Right kidney (tissue), 9 donors: ENCODE measurements around the gene TPM3.
"Not testable (repeated sequence)": the region's sequence is repeated elsewhere in the genome, so short reads cannot be mapped to it uniquely, and the experiment has no call there.

ENCODE experiments used
- DNase-seq: peaks from one replicate; pipeline ENCODE4 v3.0.0-alpha.2; 2016
- long read RNA-seq, 8 donors: transcript quantifications; one replicate each; lab custom pipeline, GENCODE V29; 2026

Gene TPM3
- long read RNA-seq, donor 1, transcript TPM3-212 (8 exons, 3,131 nt) = major isoform, 79 of 261 reads
- long read RNA-seq, donor 1, partial matches to known transcripts = 165 of 261 reads
- long read RNA-seq, donor 1, other reads (novel, unspliced or antisense) = 13 of 261 reads
- long read RNA-seq, donor 2, transcript TPM3-212 (8 exons, 3,131 nt) = major isoform, 52 of 127 reads
- long read RNA-seq, donor 2, partial matches to known transcripts = 53 of 127 reads
- long read RNA-seq, donor 2, other reads (novel, unspliced or antisense) = 19 of 127 reads
- long read RNA-seq, donor 3, transcript TPM3-212 (8 exons, 3,131 nt) = major isoform, 32 of 79 reads
- long read RNA-seq, donor 3, partial matches to known transcripts = 32 of 79 reads
- long read RNA-seq, donor 3, other reads (novel, unspliced or antisense) = 9 of 79 reads
- long read RNA-seq, donor 4, transcript TPM3-212 (8 exons, 3,131 nt) = major isoform, 54 of 282 reads
- long read RNA-seq, donor 4, partial matches to known transcripts = 212 of 282 reads
- long read RNA-seq, donor 4, other reads (novel, unspliced or antisense) = 7 of 282 reads
- long read RNA-seq, donor 5, transcript TPM3-212 (8 exons, 3,131 nt) = major isoform, 71 of 173 reads
- long read RNA-seq, donor 5, partial matches to known transcripts = 84 of 173 reads
- long read RNA-seq, donor 5, other reads (novel, unspliced or antisense) = 12 of 173 reads
- long read RNA-seq, donor 6, transcript TPM3-216 (4 exons, 746 nt) = minor isoform, 5 of 181 reads
- long read RNA-seq, donor 6, transcript TPM3-212 (8 exons, 3,131 nt) = major isoform, 59 of 181 reads
- long read RNA-seq, donor 6, partial matches to known transcripts = 105 of 181 reads
- long read RNA-seq, donor 6, other reads (novel, unspliced or antisense) = 9 of 181 reads
- long read RNA-seq, donor 7, transcript TPM3-212 (8 exons, 3,131 nt) = major isoform, 97 of 306 reads
- long read RNA-seq, donor 7, partial matches to known transcripts = 195 of 306 reads
- long read RNA-seq, donor 7, other reads (novel, unspliced or antisense) = 7 of 306 reads
- long read RNA-seq, donor 8, transcript TPM3-212 (8 exons, 3,131 nt) = major isoform, 65 of 213 reads
- long read RNA-seq, donor 8, partial matches to known transcripts = 120 of 213 reads
- long read RNA-seq, donor 8, other reads (novel, unspliced or antisense) = 21 of 213 reads

- no peak for DNase-seq
Observed at GRCh38 chr1:154191990-154192461, at the start of gene TPM3. TPM3 (minus strand) TSS chr1:154192100; CDS start chr1:154192018, 82 bp downstream.

- DNase-seq = no peak
Observed at GRCh38 chr1:154240294-154240833, 48.5 kb upstream of the TPM3 start.

- DNase-seq = no peak
Observed at GRCh38 chr1:154239491-154239890, 47.6 kb upstream of the TPM3 start.

GRCh38 chr1:154237880-154238506 lies 46.1 kb upstream of the TPM3 start:
- DNase-seq = no peak

GRCh38 chr1:154237435-154237834 lies 45.5 kb upstream of the TPM3 start:
- no peak for DNase-seq

GRCh38 chr1:154236855-154237254 lies 45.0 kb upstream of the TPM3 start:
- DNase-seq = no peak

GRCh38 chr1:154233127-154233526 lies 41.2 kb upstream of the TPM3 start:
- not testable (repeated sequence) for DNase-seq

- DNase-seq = not testable (repeated sequence)
Observed at GRCh38 chr1:154231112-154231511, 39.2 kb upstream of the TPM3 start.

- no peak for DNase-seq
Observed at GRCh38 chr1:154225370-154225769, 33.5 kb upstream of the TPM3 start.

GRCh38 chr1:154223621-154224020 lies 31.7 kb upstream of the TPM3 start:
- DNase-seq = no peak

GRCh38 chr1:154222918-154223317 lies 31.0 kb upstream of the TPM3 start:
- DNase-seq = no peak

- no peak for DNase-seq
Observed at GRCh38 chr1:154222518-154222917, 30.6 kb upstream of the TPM3 start.

- DNase-seq = peak; percentile 68
Observed at GRCh38 chr1:154221278-154222001, 29.5 kb upstream of the TPM3 start.

GRCh38 chr1:154220970-154221277 lies 29.0 kb upstream of the TPM3 start:
- DNase-seq = no peak

- DNase-seq = peak; percentile 94
Observed at GRCh38 chr1:154220071-154220969, 28.4 kb upstream of the TPM3 start, which contains the start of gene UBAP2L. UBAP2L (plus strand) TSS chr1:154220955; CDS start chr1:154225124, 4,169 bp downstream.

GRCh38 chr1:154219541-154219940 lies 27.6 kb upstream of the TPM3 start:
- no peak for DNase-seq

GRCh38 chr1:154218545-154218944 lies 26.6 kb upstream of the TPM3 start:
- DNase-seq = no peak

GRCh38 chr1:154213274-154213673 lies 21.4 kb upstream of the TPM3 start:
- no peak for DNase-seq

- no peak for DNase-seq
Observed at GRCh38 chr1:154212083-154212482, 20.2 kb upstream of the TPM3 start.
